HuH-7 (cell line): ENCODE measurements around the gene PHYKPL.

Source experiments
- DNase-seq: peaks from one replicate; pipeline ENCODE4 v3.0.0; 2011; ENCODE audit warnings: low spot score

The PHYKPL gene

GRCh38 chr5:178223196-178223773 is 9.3 kb downstream of the PHYKPL start:
- no peak for DNase-seq

GRCh38 chr5:178222292-178222691 is 10.3 kb downstream of the PHYKPL start:
- no peak for DNase-seq

GRCh38 chr5:178221853-178222252 is 10.7 kb downstream of the PHYKPL start:
- no peak for DNase-seq

- no peak for DNase-seq
These were observed 11.3 kb downstream of the PHYKPL start for GRCh38 chr5:178221282-178221681.

GRCh38 chr5:178218827-178219226 is 13.8 kb downstream of the PHYKPL start:
- no peak for DNase-seq

GRCh38 chr5:178218237-178218776 is 14.3 kb downstream of the PHYKPL start:
- DNase-seq: no peak

- DNase-seq: no peak
These were observed 15.8 kb downstream of the PHYKPL start for GRCh38 chr5:178216779-178217178.

GRCh38 chr5:178216088-178216534 is 16.5 kb downstream of the PHYKPL start:
- DNase-seq: no peak

GRCh38 chr5:178215280-178216002 is 17.2 kb downstream of the PHYKPL start:
- DNase-seq: no peak

GRCh38 chr5:178214160-178214803 is 18.3 kb downstream of the PHYKPL start:
- DNase-seq: no peak

GRCh38 chr5:178213748-178214151 is 18.9 kb downstream of the PHYKPL start:
- DNase-seq: no peak

GRCh38 chr5:178213003-178213461 is 19.6 kb downstream of the PHYKPL start:
- no peak for DNase-seq

- no peak for DNase-seq
These were observed 20.2 kb downstream of the PHYKPL start for GRCh38 chr5:178212241-178213002.

- no peak for DNase-seq
These were observed 21.2 kb downstream of the PHYKPL start for GRCh38 chr5:178211095-178212048.

GRCh38 chr5:178210686-178211085 is 21.9 kb downstream of the PHYKPL start:
- no peak for DNase-seq

GRCh38 chr5:178210073-178210535 is 22.5 kb downstream of the PHYKPL start:
- DNase-seq: no peak

GRCh38 chr5:178209334-178210072 is 23.1 kb downstream of the PHYKPL start:
- DNase-seq: no peak

GRCh38 chr5:178208540-178209227 is 23.9 kb downstream of the PHYKPL start:
- peak; percentile 52 for DNase-seq

GRCh38 chr5:178207917-178208280 is 24.7 kb downstream of the PHYKPL start:
- no peak for DNase-seq
